Sigmoid colon (tissue), 4 donors: Measurements from ENCODE around the gene SLC39A13.

Experiments used
- POLR2A ChIP-seq, 2 donors: fragments of 450-650 bp; IDR thresholded peaks; one replicate each; pipeline ENCODE4 v1.6.1; 2016; ENCODE audit warnings: antibody characterized with exemption in 2 of 2, mild to moderate bottlenecking in 2 of 2, moderate library complexity in 2 of 2
- POLR2AphosphoS5 ChIP-seq, 4 donors: sonication (generic); formaldehyde crosslinking; IDR thresholded peaks; one replicate each; pipeline ENCODE4 v1.6.1; 2017; ENCODE audit warnings: antibody characterized with exemption in 4 of 4
- TF ChIP-seq, protein P1 (sequence below), 4 experiments: fragments of 450-650 bp in 3 of 4; fragments of 200-600 bp in 1 of 4; IDR thresholded peaks; one replicate each; pipeline ENCODE4 v1.5.1; 2016 to 2019; ENCODE audit warnings: antibody characterized with exemption in 4 of 4, mild to moderate bottlenecking in 3 of 4, moderate library complexity in 2 of 4

DNA sequence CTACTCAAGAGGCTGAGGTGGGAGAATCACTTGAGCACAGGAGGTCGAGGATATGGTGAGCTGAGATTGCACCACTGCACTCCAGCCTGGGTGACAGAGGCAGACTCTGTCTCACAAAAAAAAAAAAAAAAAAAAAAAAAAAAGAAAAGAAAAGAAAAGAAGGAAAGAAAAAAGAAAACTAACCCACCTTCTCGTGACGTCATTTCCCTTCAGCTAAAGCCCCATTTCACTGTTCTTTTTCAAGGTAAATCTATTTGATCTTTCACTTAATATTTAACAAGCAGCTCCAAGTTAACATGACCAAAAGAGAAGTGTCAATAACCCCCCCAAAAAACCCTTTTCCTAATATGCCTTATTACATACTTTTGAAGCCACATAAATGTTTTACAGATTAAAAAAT lies 35.4 kb downstream of the SLC39A13 start:
- no peak for TF ChIP-seq POLR2A (IDR thresholded peaks at IDR 0.05)
- TF ChIP-seq, protein P1, sequence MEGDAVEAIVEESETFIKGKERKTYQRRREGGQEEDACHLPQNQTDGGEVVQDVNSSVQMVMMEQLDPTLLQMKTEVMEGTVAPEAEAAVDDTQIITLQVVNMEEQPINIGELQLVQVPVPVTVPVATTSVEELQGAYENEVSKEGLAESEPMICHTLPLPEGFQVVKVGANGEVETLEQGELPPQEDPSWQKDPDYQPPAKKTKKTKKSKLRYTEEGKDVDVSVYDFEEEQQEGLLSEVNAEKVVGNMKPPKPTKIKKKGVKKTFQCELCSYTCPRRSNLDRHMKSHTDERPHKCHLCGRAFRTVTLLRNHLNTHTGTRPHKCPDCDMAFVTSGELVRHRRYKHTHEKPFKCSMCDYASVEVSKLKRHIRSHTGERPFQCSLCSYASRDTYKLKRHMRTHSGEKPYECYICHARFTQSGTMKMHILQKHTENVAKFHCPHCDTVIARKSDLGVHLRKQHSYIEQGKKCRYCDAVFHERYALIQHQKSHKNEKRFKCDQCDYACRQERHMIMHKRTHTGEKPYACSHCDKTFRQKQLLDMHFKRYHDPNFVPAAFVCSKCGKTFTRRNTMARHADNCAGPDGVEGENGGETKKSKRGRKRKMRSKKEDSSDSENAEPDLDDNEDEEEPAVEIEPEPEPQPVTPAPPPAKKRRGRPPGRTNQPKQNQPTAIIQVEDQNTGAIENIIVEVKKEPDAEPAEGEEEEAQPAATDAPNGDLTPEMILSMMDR (IDR thresholded peaks at IDR 0.05) = no peak
- TF ChIP-seq POLR2AphosphoS5 (IDR thresholded peaks at IDR 0.05) = no peak
